Small intestine (tissue), 7 donors: Measurements from ENCODE around the gene SSH2. TPM values are rescaled to one million over a fixed set of nuclear protein-coding genes. Genes with fewer than 3 reads are reported as not detected.

Source experiments
- DNase-seq, 2 donors: peaks; one replicate each; pipeline versions ENCODE4 v3.0.0 to v3.0.0-alpha.2; 2013
- FAIRE-seq: peaks from 2 replicates; lab custom pipeline; 2012; peaks lifted over from hg19 to GRCh38; lab: Jason Lieb, UNC
- H3K27ac ChIP-seq, 3 donors: one replicate each; pipeline ENCODE4 v1.5.1; 2013; ENCODE audit warnings: low read length in 2 of 3, mild to moderate bottlenecking in 2 of 3, control low read depth in 1 of 3, inconsistent platforms in 1 of 3, low read depth in 1 of 3, moderate library complexity in 1 of 3
- H3K27me3 ChIP-seq, 3 donors: one replicate each; pipeline ENCODE4 v1.6.1; 2013; ENCODE audit warnings: low read length in 3 of 3, inconsistent platforms in 1 of 3; ENCODE audit not compliant: control insufficient read depth in 3 of 3, insufficient read depth in 3 of 3
- H3K36me3 ChIP-seq, 3 donors: one replicate each; pipeline ENCODE4 v1.6.1; 2013; ENCODE audit warnings: low read length in 3 of 3, inconsistent platforms in 1 of 3, low read depth in 1 of 3, mild to moderate bottlenecking in 1 of 3, moderate library complexity in 1 of 3; ENCODE audit not compliant: control insufficient read depth in 3 of 3, insufficient read depth in 2 of 3
- H3K4me1 ChIP-seq, 3 donors: one replicate each; pipeline ENCODE4 v1.6.1; 2013; ENCODE audit warnings: low read length in 2 of 3, inconsistent platforms in 1 of 3, low read depth in 1 of 3, mild to moderate bottlenecking in 1 of 3, moderate library complexity in 1 of 3; ENCODE audit not compliant: control insufficient read depth in 3 of 3, insufficient read depth in 2 of 3
- H3K4me3 ChIP-seq, 3 donors: one replicate each; pipeline ENCODE4 v1.5.1; 2013; ENCODE audit warnings: low read length in 3 of 3, control low read depth in 1 of 3, inconsistent platforms in 1 of 3, low read depth in 1 of 3, mild to moderate bottlenecking in 1 of 3, moderate library complexity in 1 of 3
- H3K9me3 ChIP-seq, 2 donors: one replicate each; pipeline ENCODE4 v1.6.1; 2013; ENCODE audit warnings: low read depth in 1 of 2, low read length in 1 of 2; ENCODE audit not compliant: control insufficient read depth in 2 of 2, insufficient read depth in 1 of 2
- WGBS, 3 donors: extraction: QIAGEN DNeasy Blood & Tissue Kit; methylation state at CpG; one replicate each; pipeline ENCODE4 v1.1.7; 2013; 5-methylcytosine and 5-hydroxymethylcytosine counted together
- polyA plus RNA-seq, 4 donors: library from polyadenylated mRNA; stranded (reverse) in 3 of 4; unstranded in 1 of 4; fragments of 200-250 nt in 3 of 4; fragments of 120-200 nt in 1 of 4; gene quantifications; one replicate each; pipeline versions ENCODE4 v1.2.1 to v1.2.3, GENCODE V29; 2013
- donor health status: healthy with polysubstance abuse.
- donor health status: control.
- donor health status: control.
- donor health status: Bipolar disorder and iron deficiency.
- donor health status: healthy.

The SSH2 gene
- polyA plus RNA-seq, 4 donors, result 11.6 to 18.9 (median 13.6) TPM

DNA sequence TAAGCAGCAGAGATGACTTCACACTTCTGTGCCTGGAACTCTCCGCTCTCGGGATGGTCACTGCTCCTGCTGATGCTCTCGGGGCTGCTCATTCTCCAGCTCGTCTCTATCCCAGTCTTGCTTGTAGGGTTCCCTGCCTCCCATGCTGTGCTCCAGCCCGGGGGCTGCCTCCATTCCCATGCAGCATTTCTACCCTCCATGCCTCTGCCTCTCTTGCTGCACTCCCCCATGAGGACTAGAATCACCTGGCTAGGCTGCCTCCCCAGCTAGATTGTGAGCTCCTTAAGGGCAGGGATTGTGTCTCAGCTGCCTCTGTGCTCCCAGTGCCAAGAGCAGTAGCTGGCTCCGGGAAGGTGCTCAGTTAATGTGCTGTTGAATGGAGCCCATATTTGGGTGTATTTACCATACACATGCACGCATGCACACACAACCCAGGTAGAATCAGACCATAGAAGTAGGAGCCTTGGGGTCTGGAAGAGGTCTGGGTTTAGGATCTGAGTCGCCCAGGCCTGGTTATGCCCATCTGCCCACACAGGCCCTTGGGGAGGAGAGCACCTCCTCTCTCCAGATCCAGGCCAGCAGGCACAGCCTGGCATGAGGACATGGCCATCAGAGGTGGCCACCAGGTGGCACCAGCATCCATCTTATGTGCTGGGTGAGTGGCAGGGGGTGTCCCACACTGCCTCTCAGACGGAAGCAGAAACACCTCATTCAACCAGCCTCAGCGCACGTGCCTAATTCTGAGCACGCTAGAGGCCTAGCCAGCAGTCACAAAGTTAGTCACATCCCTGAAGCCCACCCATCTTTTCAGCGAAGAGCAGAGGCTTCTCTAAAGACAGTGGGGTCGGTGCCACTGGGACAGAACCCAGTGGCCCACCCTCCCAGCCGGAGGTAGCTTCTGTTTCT lies 349.9 kb downstream of the SSH2 start:
- H3K9me3 ChIP-seq, result peaks cover 0 to 4% of the 10 kb centered on the region in 2 donors
- H3K27me3 ChIP-seq, result no peaks in the 10 kb centered on the region
- FAIRE-seq (no peak), DNase-seq (peak; percentile 84 to 88)
- no peak overlapping the region for H3K27ac ChIP-seq
- H3K4me3 ChIP-seq, result no peak overlapping the region
- H3K4me1 ChIP-seq, result peaks cover 0 to 16% (median 0%) of the 10 kb centered on the region in 3 donors
- 62 to 66% (median 65%) methylated on average over 15 of the region's 15 CpGs for WGBS, 3 donors
- peaks cover 3 to 91% (median 7%) of the 10 kb centered on the region in 3 donors for H3K36me3 ChIP-seq

DNA sequence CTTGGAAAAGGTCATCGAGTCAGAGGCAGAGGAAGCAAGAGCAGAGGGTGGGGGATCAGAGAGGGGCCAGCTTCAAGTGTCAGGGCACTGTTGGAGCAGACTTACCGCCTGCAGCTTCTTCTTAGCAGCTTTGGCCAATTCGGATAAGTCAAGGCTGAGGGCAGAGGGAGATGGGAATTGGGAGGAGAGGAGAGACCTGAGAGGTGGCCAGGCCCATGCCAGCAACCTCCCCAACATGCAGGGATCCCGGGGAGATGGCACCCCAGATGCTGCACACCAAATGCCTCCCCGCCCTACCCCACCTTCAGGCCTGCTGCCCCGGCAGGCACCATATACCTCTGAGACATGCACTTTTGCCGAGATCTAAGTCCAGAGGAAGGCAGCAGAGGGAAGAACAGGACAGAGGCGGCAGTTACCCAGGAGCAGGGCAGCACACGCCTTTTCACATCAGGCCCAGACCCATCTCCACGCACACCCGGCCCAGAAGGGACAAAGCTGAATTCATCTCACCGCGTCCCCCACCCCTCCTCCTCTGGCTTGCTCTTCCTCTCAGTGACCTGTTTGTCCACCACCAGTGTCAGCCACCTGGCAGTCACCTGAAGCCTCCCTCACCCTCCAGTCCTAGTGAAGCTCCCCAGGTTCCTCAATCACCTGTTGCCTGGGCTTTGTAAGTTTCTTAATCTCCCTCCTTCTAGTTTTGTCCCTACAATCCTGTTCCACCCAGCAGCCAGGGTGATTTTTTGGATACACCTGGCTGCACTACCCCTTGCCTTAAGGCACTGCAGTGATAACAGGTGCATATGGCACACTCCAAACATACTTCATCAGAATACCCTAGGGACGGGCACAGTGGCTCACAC lies 351.2 kb downstream of the SSH2 start:
- no peak overlapping the region for H3K27ac ChIP-seq
- H3K4me1 ChIP-seq, result peaks cover 0 to 28% (median 0%) of the 10 kb centered on the region in 3 donors
- peaks cover 0 to 4% of the 10 kb centered on the region in 2 donors for H3K9me3 ChIP-seq
- no peaks in the 10 kb centered on the region for H3K27me3 ChIP-seq
- H3K4me3 ChIP-seq, result no peak overlapping the region
- no peak for FAIRE-seq
- 90 to 93% (median 93%) methylated on average over 14 of the region's 14 CpGs for WGBS, 3 donors
- peaks cover 5 to 97% (median 7%) of the 10 kb centered on the region in 3 donors for H3K36me3 ChIP-seq
- DNase-seq, result no peak

DNA sequence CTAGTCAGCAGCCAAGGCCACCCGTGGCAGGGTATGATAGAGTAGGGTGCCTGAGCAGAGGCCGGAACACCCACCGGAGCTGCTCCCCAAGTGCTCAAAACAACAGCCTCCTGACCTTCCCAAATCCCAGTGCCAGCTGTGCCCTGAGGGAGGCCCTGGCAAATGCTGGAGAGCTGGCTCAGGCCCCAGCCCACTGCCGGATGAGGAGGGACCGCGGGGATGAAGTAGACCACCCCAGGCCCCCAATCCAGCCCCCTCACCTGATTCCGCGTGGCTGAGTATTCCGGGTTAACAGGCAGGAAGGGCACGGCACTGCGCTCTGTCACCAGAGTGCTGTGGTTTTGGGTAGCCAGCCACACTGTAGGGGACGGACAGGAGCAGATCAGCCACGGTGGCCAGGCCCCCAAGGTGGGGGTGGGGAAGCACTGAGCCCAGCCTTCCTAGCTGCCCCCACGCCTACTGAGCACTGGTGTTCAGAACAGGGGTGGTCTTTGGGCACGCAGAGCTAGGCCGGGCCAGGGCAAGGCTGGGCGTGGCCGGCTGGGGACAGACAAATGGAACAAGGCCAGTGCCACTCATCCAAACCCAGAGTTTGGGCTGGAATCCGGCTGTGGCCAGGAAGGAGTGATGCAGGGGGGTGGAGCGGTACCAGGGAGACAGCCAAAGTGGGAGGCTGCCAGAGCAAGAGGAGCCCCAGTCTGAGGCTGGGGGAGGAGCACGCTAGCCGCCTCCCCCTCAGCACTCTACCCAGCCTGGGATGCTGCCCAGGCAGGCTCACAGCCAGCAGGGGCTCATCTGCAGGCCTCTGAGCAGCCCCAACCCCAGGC lies 352.4 kb downstream of the SSH2 start:
- H3K27ac ChIP-seq, result no peak overlapping the region
- H3K4me3 ChIP-seq, result no peak overlapping the region
- FAIRE-seq (no peak), DNase-seq (no peak)
- peaks cover 0 to 38% (median 2%) of the 10 kb centered on the region in 3 donors for H3K4me1 ChIP-seq
- peaks cover 5 to 95% (median 7%) of the 10 kb centered on the region in 3 donors for H3K36me3 ChIP-seq
- H3K9me3 ChIP-seq, result no peaks in the 10 kb centered on the region
- WGBS, 3 donors, result 82 to 89% (median 88%) methylated on average over 21 to 22 of the region's 22 CpGs
- H3K27me3 ChIP-seq, result no peaks in the 10 kb centered on the region

DNA sequence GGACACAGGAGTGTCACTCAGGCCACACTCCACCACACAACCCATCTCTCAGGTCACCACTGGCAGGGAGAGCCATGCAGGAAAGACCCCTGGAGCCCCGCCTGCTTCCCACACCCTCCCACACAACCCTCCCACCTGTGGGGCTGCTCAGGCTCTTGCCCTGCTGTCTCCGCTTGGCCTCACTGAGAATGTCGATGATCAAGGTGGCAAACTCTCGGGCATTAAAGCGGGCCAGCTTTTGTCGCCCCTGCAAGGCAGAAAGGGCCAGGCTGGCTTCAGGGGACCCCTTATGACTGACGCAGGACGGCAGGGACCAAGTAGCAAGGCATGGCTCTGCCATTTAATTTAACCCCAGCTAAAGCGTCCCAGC lies 353.0 kb downstream of the SSH2 start:
- H3K27ac ChIP-seq, result no peak overlapping the region
- 94 to 96% (median 95%) methylated on average over 9 of the region's 9 CpGs for WGBS, 3 donors
- H3K4me1 ChIP-seq, result peaks cover 0 to 44% (median 2%) of the 10 kb centered on the region in 3 donors
- FAIRE-seq, result no peak
- H3K36me3 ChIP-seq, result peaks cover 2 to 94% (median 5%) of the 10 kb centered on the region in 3 donors
- no peaks in the 10 kb centered on the region for H3K27me3 ChIP-seq
- no peak overlapping the region for H3K4me3 ChIP-seq
- no peak for DNase-seq
- no peaks in the 10 kb centered on the region for H3K9me3 ChIP-seq

DNA sequence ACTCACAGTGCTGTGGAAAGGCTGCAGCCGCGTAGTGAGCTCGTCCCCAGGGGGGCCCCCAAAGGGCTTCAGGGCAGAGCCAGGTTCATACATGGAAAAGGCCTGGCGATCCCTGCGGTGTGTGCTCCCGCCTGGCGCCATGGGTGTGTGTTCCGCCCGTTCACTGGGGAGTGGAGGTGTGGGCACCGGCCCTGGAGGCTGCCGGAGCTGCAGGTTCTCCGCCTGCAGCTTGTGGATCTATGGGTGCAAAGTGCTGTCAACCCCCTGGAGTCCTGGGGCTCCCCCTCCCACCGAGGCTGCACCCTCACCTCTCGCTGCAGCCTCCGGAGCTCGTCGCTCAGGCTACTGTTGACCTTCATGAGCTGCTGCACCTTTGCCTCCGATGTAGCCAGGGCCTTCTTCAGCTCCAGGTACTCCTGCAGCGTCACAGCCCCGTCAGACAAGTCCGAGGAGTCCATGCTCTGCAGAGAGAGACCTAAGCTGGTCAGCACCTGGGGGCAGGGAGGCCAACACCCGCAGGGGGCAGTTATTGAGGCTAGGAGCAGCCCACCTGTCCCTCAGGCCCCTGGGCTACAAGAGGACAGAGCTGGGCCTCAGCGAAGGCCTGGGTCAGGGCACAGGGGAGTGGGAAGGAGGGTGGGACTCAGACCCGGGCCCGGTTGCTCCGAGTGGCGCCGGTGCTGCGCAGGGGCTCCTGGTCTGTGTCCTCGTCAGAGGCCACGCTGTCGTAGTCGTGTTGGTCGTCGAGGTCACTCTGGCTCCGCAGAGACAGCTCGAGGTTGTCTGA lies 353.6 kb downstream of the SSH2 start:
- no peak overlapping the region for H3K27ac ChIP-seq
- no peak for DNase-seq
- peaks cover 1 to 94% (median 5%) of the 10 kb centered on the region in 3 donors for H3K36me3 ChIP-seq
- no peaks in the 10 kb centered on the region for H3K27me3 ChIP-seq
- peaks cover 0 to 49% (median 2%) of the 10 kb centered on the region in 3 donors for H3K4me1 ChIP-seq
- no peak for FAIRE-seq
- H3K4me3 ChIP-seq, result no peak overlapping the region
- 92 to 96% (median 93%) methylated on average over 37 of the region's 37 CpGs for WGBS, 3 donors
- H3K9me3 ChIP-seq, result no peaks in the 10 kb centered on the region

Other genes with a start within 250 kb of the SSH2 start
- gene EFCAB5, start 11.4 kb upstream of the SSH2 start, polyA plus RNA-seq, result 1 to 10 TPM in 1 of 4 donors, under 1 TPM in 1, not detected in 2; 0.10 to 2.7 TPM
- gene NSRP1, start 186.6 kb upstream of the SSH2 start, polyA plus RNA-seq, result 10 to 100 TPM; 22.1 to 30.0 (median 26.4) TPM